K562 (cell line): ENCODE measurements around the gene SF3B3. TPM values are rescaled to one million over a fixed set of nuclear protein-coding genes. Genes with fewer than 3 reads are reported as not detected.

Experiments used
- ATAC-seq: fragments of 200-7000 bp; cut with Tn5 transposase; 3 replicates; pipeline ENCODE4 v1.9.1; 2020; ENCODE audit warnings: moderate library complexity
- BruUV-seq: library from RNA; stranded (reverse); fragments of 400-500 nt; replicated peaks from 2 replicates; lab custom pipeline; 2021; lab: Mats Ljungman, UMichigan
- CTCF ChIA-PET: fragments of 300-600 bp; formaldehyde crosslinking; extraction: SDS; loops from one replicate; lab custom pipeline; 2021; ENCODE audit warnings: low intra/inter-chr PET ratio; lab: Yijun Ruan, JAX
- POLR2A ChIA-PET: fragments of 300-600, 350-650 bp; sonication (Branson Sonifier 250); formaldehyde crosslinking; extraction: SDS; loops from one replicate; lab custom pipeline; 2021; ENCODE audit warnings: antibody characterized with exemption, inconsistent platforms; lab: Yijun Ruan, JAX
- DNase-seq, 4 experiments: peaks; one replicate each; pipeline versions ENCODE4 v3.0.0 to v3.0.0-alpha.2; 2011 to 2018; ENCODE audit warnings: low spot score in 3 of 4, mixed read lengths in 3 of 4; ENCODE audit errors: extremely low read depth in 1 of 4
- FAIRE-seq: peaks from 2 replicates; lab custom pipeline; 2011; peaks lifted over from hg19 to GRCh38; lab: Jason Lieb, UNC
- H2AFZ ChIP-seq: 2 replicates; pipeline ENCODE4 v1.6.0; 2011; ENCODE audit warnings: low read depth, low read length, control low read depth, inconsistent platforms
- H3K27ac ChIP-seq: fragments of 200-600 bp; 3 replicates; pipeline ENCODE4 v1.8.0; 2011; ENCODE audit warnings: low read depth, mild to moderate bottlenecking, control low read depth, inconsistent platforms, low read length, moderate library complexity, mixed read lengths; ENCODE audit errors: extremely low read depth
- H3K27me3 ChIP-seq, 2 experiments: fragments of 300-600 bp in 1 of 2; 2 replicates in 1 of 2; 3 replicates in 1 of 2; pipeline versions ENCODE4 v1.6.0 to v1.8.0; 2011; ENCODE audit warnings: inconsistent platforms in 2 of 2, low read length in 2 of 2, mild to moderate bottlenecking in 1 of 2, mixed read lengths in 1 of 2, moderate library complexity in 1 of 2; ENCODE audit not compliant: control insufficient read depth in 2 of 2, insufficient read depth in 2 of 2
- H3K36me3 ChIP-seq: fragments of 300-600 bp; 3 replicates; pipeline ENCODE4 v1.8.0; 2011; ENCODE audit warnings: mild to moderate bottlenecking, low read length, inconsistent platforms; ENCODE audit not compliant: control insufficient read depth, insufficient read depth
- H3K4me1 ChIP-seq, 2 experiments: fragments of 200-600 bp in 1 of 2; replicated peaks in 1 of 2; 2 replicates in 1 of 2; 3 replicates in 1 of 2; pipeline versions ENCODE4 v1.5.1 to v1.8.0; 2011; ENCODE audit warnings: inconsistent platforms in 2 of 2, low read length in 2 of 2, mild to moderate bottlenecking in 1 of 2, mixed read lengths in 1 of 2, moderate library complexity in 1 of 2; ENCODE audit not compliant: control insufficient read depth in 2 of 2, insufficient read depth in 2 of 2
- H3K4me2 ChIP-seq: 2 replicates; pipeline ENCODE4 v1.6.1; 2011; ENCODE audit warnings: low read length, control low read depth, inconsistent platforms, mixed read lengths; ENCODE audit not compliant: insufficient read depth
- H3K4me3 ChIP-seq: fragments of 200-600 bp; sonication (generic), shearing (Covaris generic); 2 replicates; pipeline ENCODE4 v1.5.1; 2016; ENCODE audit warnings: control low read depth, inconsistent platforms
- H3K79me2 ChIP-seq: fragments of 200-600 bp; 3 replicates; pipeline ENCODE4 v1.8.0; 2011; ENCODE audit warnings: low read length, inconsistent platforms; ENCODE audit not compliant: control insufficient read depth, insufficient read depth
- H3K9ac ChIP-seq, 2 experiments: 2 replicates each; pipeline versions ENCODE4 v1.6.0 to v1.6.1; 2011; ENCODE audit warnings: low read depth in 2 of 2, low read length in 2 of 2, control low read depth in 1 of 2, inconsistent platforms in 1 of 2, mild to moderate bottlenecking in 1 of 2, mixed read lengths in 1 of 2; ENCODE audit not compliant: insufficient read depth in 1 of 2
- H3K9me1 ChIP-seq: one replicate; pipeline ENCODE4 v1.6.0; 2011; ENCODE audit warnings: inconsistent platforms, mild to moderate bottlenecking, low read length, moderate library complexity; ENCODE audit not compliant: control insufficient read depth, insufficient read depth
- H3K9me3 ChIP-seq: replicated peaks from 2 replicates; pipeline ENCODE4 v1.5.1; 2011; ENCODE audit warnings: low read depth, low read length, inconsistent platforms; ENCODE audit not compliant: control insufficient read depth, insufficient read depth
- H4K20me1 ChIP-seq: replicated peaks from 2 replicates; pipeline ENCODE4 v1.6.1; 2011; ENCODE audit warnings: low read length, inconsistent platforms, mixed read lengths; ENCODE audit not compliant: control insufficient read depth, insufficient read depth
- ARID1B ChIP-seq: fragments of 450-650 bp; IDR thresholded peaks from 2 replicates; pipeline ENCODE4 v1.6.1; 2016; ENCODE audit warnings: antibody characterized with exemption, mild to moderate bottlenecking, inconsistent platforms
- BRCA1 ChIP-seq, 2 experiments: fragments of 450-650 bp in 1 of 2; sonication (generic) in 1 of 2; formaldehyde crosslinking in 1 of 2; IDR thresholded peaks; 2 replicates each; pipeline versions ENCODE4 v1.5.0 to v1.6.1; 2017 to 2020; ENCODE audit warnings: mild to moderate bottlenecking in 1 of 2, missing genetic modification reagents in 1 of 2
- CREB3L1 ChIP-seq: fragments of 450-650 bp; IDR thresholded peaks from 2 replicates; pipeline ENCODE4 v1.6.1; 2014; ENCODE audit warnings: low read depth, mild to moderate bottlenecking, moderate library complexity, borderline replicate concordance
- CTBP1 ChIP-seq: fragments of 450-650 bp; IDR thresholded peaks from 2 replicates; pipeline ENCODE4 v1.6.1; 2016; ENCODE audit warnings: borderline replicate concordance
- DNMT1 ChIP-seq: fragments of 450-650 bp; IDR thresholded peaks from 2 replicates; pipeline ENCODE4 v1.6.1; 2016; ENCODE audit warnings: antibody characterized with exemption, mild to moderate bottlenecking
- DPF2 ChIP-seq: fragments of 450-650 bp; IDR thresholded peaks from 2 replicates; pipeline ENCODE4 v1.6.1; 2016
- HDGF ChIP-seq: fragments of 450-650 bp; IDR thresholded peaks from 2 replicates; pipeline ENCODE4 v1.6.1; 2016
- HIVEP1 ChIP-seq: fragments of 250-450 bp; sonication (Bioruptor Pico); IDR thresholded peaks from 2 replicates; pipeline ENCODE4 v1.4.0; 2020; ENCODE audit warnings: mild to moderate bottlenecking
- IRF2 ChIP-seq: sonication (generic); formaldehyde crosslinking; IDR thresholded peaks from 2 replicates; pipeline ENCODE4 v1.8.1; 2022; ENCODE audit warnings: mild to moderate bottlenecking, missing genetic modification reagents
- KDM2B ChIP-seq: fragments of 250-450 bp; sonication (Bioruptor Pico); IDR thresholded peaks from 2 replicates; pipeline ENCODE4 v1.8.0; 2021; ENCODE audit warnings: mild to moderate bottlenecking, moderate library complexity
- NUFIP1 ChIP-seq: fragments of 450-650 bp; IDR thresholded peaks from 2 replicates; pipeline ENCODE4 v1.6.1; 2018; ENCODE audit not compliant: partially characterized antibody
- PHF8 ChIP-seq: fragments of 200-600 bp; sonication (generic); IDR thresholded peaks from 2 replicates; pipeline ENCODE4 v1.6.1; 2012; ENCODE audit warnings: mixed run types, mild to moderate bottlenecking, inconsistent platforms, low read length, moderate library complexity, borderline replicate concordance
- RBFOX2 ChIP-seq: fragments of 200-400 bp; formaldehyde crosslinking; IDR thresholded peaks from 2 replicates; pipeline ENCODE4 v1.6.1; 2017; ENCODE audit warnings: low read depth, mild to moderate bottlenecking, low read length, moderate library complexity
- TEAD4 ChIP-seq, 2 experiments: sonication (generic) in 1 of 2; formaldehyde crosslinking in 1 of 2; IDR thresholded peaks; 2 replicates each; pipeline versions ENCODE4 v1.6.1 to v1.8.0; 2012 to 2022; ENCODE audit warnings: borderline replicate concordance in 1 of 2, inconsistent platforms in 1 of 2, low read length in 1 of 2, mild to moderate bottlenecking in 1 of 2, missing genetic modification reagents in 1 of 2
- YY1 ChIP-seq, 3 experiments: IDR thresholded peaks; 2 replicates each; pipeline ENCODE4 v1.6.1; 2011; ENCODE audit warnings: low read length in 2 of 3, mild to moderate bottlenecking in 2 of 3, moderate library complexity in 2 of 3, borderline replicate concordance in 1 of 3, control low read depth in 1 of 3, low read depth in 1 of 3; ENCODE audit not compliant: insufficient read depth in 3 of 3, insufficient replicate concordance in 2 of 3, control insufficient read depth in 1 of 3, insufficient read length in 1 of 3; ENCODE audit errors: extremely low read depth in 1 of 3
- ZNF354B ChIP-seq: fragments of 250-450 bp; sonication (Bioruptor Pico); IDR thresholded peaks from 2 replicates; pipeline ENCODE4 v1.4.0; 2020
- ZNF75A ChIP-seq: fragments of 450-650 bp; formaldehyde crosslinking; IDR thresholded peaks from 2 replicates; pipeline ENCODE4 v1.4.0; 2020; ENCODE audit warnings: mild to moderate bottlenecking
- WGBS: fragments of 100-300 bp; shearing (Covaris generic); methylation state at CpG from one replicate; pipeline ENCODE4 v1.1.6; 2016; ENCODE audit warnings: low coverage, mixed read lengths; ENCODE audit not compliant: insufficient coverage; ENCODE audit errors: missing lambda C conversion rate; 5-methylcytosine and 5-hydroxymethylcytosine counted together
- in situ Hi-C: fragments of 300-500 bp; cut with MboI; formaldehyde crosslinking; loops from 4 replicates; pipeline ENCODE4 v1.15.0; 2018; ENCODE audit warnings: inconsistent platforms, mixed read lengths
- intact Hi-C: fragments of 100-400 bp; cut with micrococcal nuclease; formaldehyde crosslinking; loops from 2 replicates; pipeline ENCODE4 v1.14.2; 2022
- polyA plus RNA-seq, 8 experiments: library from polyadenylated mRNA; depleted of rRNA in 4 of 8; stranded (reverse) in 5 of 8; unstranded in 3 of 8; fragments of >200 nt; fragmentation: Nextera tagmentation in 2 of 8; fragmentation: Illumina TruSeq in 1 of 8; extraction: Ambion mirVana in 2 of 8; extraction: Trizol in 1 of 8; gene quantifications; 2 replicates each; pipeline versions ENCODE4 v1.2.1 to v1.2.3, GENCODE V29; 2011 to 2014; ENCODE audit warnings: inconsistent platforms in 1 of 8, missing spikeins in 1 of 8
- total RNA-seq, 7 experiments: library from RNA; depleted of rRNA in 6 of 7; stranded (reverse); fragments of >200 nt in 6 of 7; fragmentation: Illumina TruSeq in 2 of 7; extraction: Trizol in 2 of 7; gene quantifications; 2 replicates each; pipeline versions ENCODE4 v1.2.1 to v1.2.3, GENCODE V29; 2011 to 2021; ENCODE audit warnings: low replicate concordance in 1 of 7
- TF ChIP-seq, protein P1 (sequence below), 2 experiments: IDR thresholded peaks in 1 of 2; conservative IDR thresholded peaks in 1 of 2; 2 replicates each; pipeline ENCODE4 v1.6.1; 2016; ENCODE audit warnings: low read depth in 2 of 2, mild to moderate bottlenecking in 1 of 2, missing compliant biosample characterization in 1 of 2, missing genetic modification characterization in 1 of 2, moderate library complexity in 1 of 2

Gene SF3B3
- total and polyA plus RNA-seq, 9 of the 15 experiments (the other 6 are each of a cell fraction or from before 2014, with no cell fraction given) = 98.9 to 546 (median 221) TPM

DNA sequence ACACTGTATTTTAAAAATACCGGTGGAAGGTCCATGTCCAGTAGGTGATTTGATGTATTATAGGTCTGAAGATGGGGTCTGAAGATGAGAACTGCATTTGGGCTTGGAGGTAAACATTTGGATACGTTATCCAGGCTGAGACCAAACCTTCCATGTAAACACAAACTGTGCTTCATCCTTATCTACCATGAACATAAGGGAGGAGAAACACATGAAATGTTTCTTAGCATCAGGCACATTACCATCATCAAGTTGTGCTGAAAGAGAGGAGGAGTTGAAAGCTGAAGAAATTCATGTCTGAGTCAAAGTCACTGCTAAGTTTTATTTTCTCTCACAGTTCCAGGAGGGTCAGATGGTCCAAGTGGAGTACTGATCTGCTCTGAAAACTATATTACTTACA, 11.4 kb downstream of the SF3B3 start:
- in situ Hi-C loops (loop anchor here (5.0 kb wide), 1 partner anchor 253 kb away; no protein-coding TSS in a partner anchor), intact Hi-C loops (loop anchor here (5.0 to 10.0 kb wide), 2 partner anchors 37 to 270 kb away; no protein-coding TSS in a partner anchor)
- H3K27ac ChIP-seq = no peak overlapping the region
- peaks cover 98% of the 10 kb centered on the region for H3K36me3 ChIP-seq
- H3K9me1 ChIP-seq = peaks cover 5% of the 10 kb centered on the region
- ChIA-PET CTCF (no interaction called here), POLR2A (interaction anchor here (0.6 to 1.6 kb wide), 3 partner anchors 9 to 30 kb away, joined by 3 to 5 read pairs (median 3); no protein-coding TSS in a partner anchor)
- no peak overlapping the region for H3K9ac ChIP-seq
- H4K20me1 ChIP-seq = peaks cover 28% of the 10 kb centered on the region
- WGBS = 32% methylated on average over 2 of the region's 2 CpGs
- no TSS peak for BruUV-seq
- H3K79me2 ChIP-seq = peaks cover 90% of the 10 kb centered on the region
- peaks cover 0 to 4% of the 10 kb centered on the region in 2 experiments; a peak in 1 of 5 replicates for H3K4me1 ChIP-seq
- no peak overlapping the region for H3K4me3 ChIP-seq
- no peak overlapping the region for H3K4me2 ChIP-seq
- H3K9me3 ChIP-seq = no peaks in the 10 kb centered on the region
- no peaks in the 10 kb centered on the region for H3K27me3 ChIP-seq
- peak; percentile 87 for FAIRE-seq
- H2AFZ ChIP-seq = no peak overlapping the region
- DNase-seq = peak; percentile 27 to 32 (median 28)
- ATAC-seq = peak; percentile 59
- TF ChIP-seq BRCA1 (IDR thresholded peaks at IDR 0.05) (no peak), BRCA1 (CRISPR knock-in tag; IDR thresholded peaks at IDR 0.05) (no peak), PHF8 (no peak), ARID1B (peak; percentile 62), DNMT1 (no peak), CTBP1 (peak; percentile 66; the same call in 1 of the 2 replicates), NUFIP1 (no peak), TEAD4 (IDR thresholded peaks at IDR 0.05; ENCODE audit: low read length) (peak; percentile 32; the same call in 1 of the 2 replicates), TEAD4 (CRISPR knock-in tag; IDR thresholded peaks at IDR 0.05; ENCODE audit: borderline replicate concordance) (no peak), DPF2 (peak; percentile 34; the same call in 1 of the 2 replicates), ZNF354B (no peak), ZNF75A (no peak), IRF2 (CRISPR knock-in tag) (no peak), YY1 (IDR thresholded peaks at IDR 0.05; ENCODE audit: borderline replicate concordance in 1 of 3, control insufficient read depth in 1 of 3, extremely low read depth in 1 of 3, insufficient read depth in 3 of 3, insufficient read length in 1 of 3, insufficient replicate concordance in 2 of 3, low read depth in 1 of 3, low read length in 2 of 3) (no peak), CREB3L1 (no peak), RBFOX2 (peak; percentile 20; the same call in 1 of the 2 replicates), HIVEP1 (no peak), KDM2B (CRISPR knock-in tag) (no peak), HDGF (no peak)
- TF ChIP-seq, protein P1, sequence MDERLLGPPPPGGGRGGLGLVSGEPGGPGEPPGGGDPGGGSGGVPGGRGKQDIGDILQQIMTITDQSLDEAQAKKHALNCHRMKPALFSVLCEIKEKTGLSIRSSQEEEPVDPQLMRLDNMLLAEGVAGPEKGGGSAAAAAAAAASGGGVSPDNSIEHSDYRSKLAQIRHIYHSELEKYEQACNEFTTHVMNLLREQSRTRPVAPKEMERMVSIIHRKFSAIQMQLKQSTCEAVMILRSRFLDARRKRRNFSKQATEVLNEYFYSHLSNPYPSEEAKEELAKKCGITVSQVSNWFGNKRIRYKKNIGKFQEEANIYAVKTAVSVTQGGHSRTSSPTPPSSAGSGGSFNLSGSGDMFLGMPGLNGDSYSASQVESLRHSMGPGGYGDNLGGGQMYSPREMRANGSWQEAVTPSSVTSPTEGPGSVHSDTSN (CRISPR knock-in tag; IDR thresholded peaks at IDR 0.05; ENCODE audit: low read depth) = no peak
- TF ChIP-seq, protein P1 (tag; conservative IDR thresholded peaks at IDR 0.05; ENCODE audit: low read depth) = no peak
